HTERT RPE-1 (cell line): ENCODE data around the gene PTGES.

Source experiments
- in situ Hi-C: fragments of 300-500 bp; cut with MboI; formaldehyde crosslinking; loops from 4 replicates; pipeline ENCODE4 v1.14.3; 2020; ENCODE audit warnings: low sequenced_read_pairs

PTGES gene

GRCh38 chr9:129720865-129721545 is 31.8 kb downstream of the PTGES start:
- in situ Hi-C loops: no loop called here

GRCh38 chr9:129720181-129720864 is 32.5 kb downstream of the PTGES start:
- in situ Hi-C loops: no loop called here

GRCh38 chr9:129719135-129719534 is 33.7 kb downstream of the PTGES start:
- in situ Hi-C loops: no loop called here

- in situ Hi-C loops: no loop called here
Observed at GRCh38 chr9:129718647-129719046, 34.2 kb downstream of the PTGES start.

GRCh38 chr9:129717991-129718390 is 34.9 kb downstream of the PTGES start:
- in situ Hi-C loops: no loop called here

GRCh38 chr9:129716091-129716490 is 36.8 kb downstream of the PTGES start:
- in situ Hi-C loops: no loop called here

- in situ Hi-C loops: no loop called here
Observed at GRCh38 chr9:129714511-129715061, 38.3 kb downstream of the PTGES start.

- in situ Hi-C loops: no loop called here
Observed at GRCh38 chr9:129713402-129713679, 39.5 kb downstream of the PTGES start.

GRCh38 chr9:129712634-129713401 is 40.0 kb downstream of the PTGES start:
- in situ Hi-C loops: no loop called here

- in situ Hi-C loops: no loop called here
Observed at GRCh38 chr9:129710169-129710453, 42.7 kb downstream of the PTGES start.

GRCh38 chr9:129709438-129710168 is 43.2 kb downstream of the PTGES start:
- in situ Hi-C loops: no loop called here

- in situ Hi-C loops: no loop called here
Observed at GRCh38 chr9:129708793-129709192, 44.0 kb downstream of the PTGES start.

- in situ Hi-C loops: no loop called here
Observed at GRCh38 chr9:129704807-129705206, 48.0 kb downstream of the PTGES start.

GRCh38 chr9:129703667-129704355 is 49.0 kb downstream of the PTGES start:
- in situ Hi-C loops: no loop called here

GRCh38 chr9:129702589-129703520 is 50.0 kb downstream of the PTGES start:
- in situ Hi-C loops: no loop called here

- in situ Hi-C loops: no loop called here
Observed at GRCh38 chr9:129701549-129701948, 51.3 kb downstream of the PTGES start.

GRCh38 chr9:129701054-129701453 is 51.8 kb downstream of the PTGES start:
- in situ Hi-C loops: no loop called here

GRCh38 chr9:129698254-129698757 is 54.5 kb downstream of the PTGES start:
- in situ Hi-C loops: no loop called here

GRCh38 chr9:129697656-129698253 is 55.1 kb downstream of the PTGES start:
- in situ Hi-C loops: no loop called here
